GM12878 (cell line): ENCODE data around the gene SMIM27.

Experiments
- PBX3 ChIP-seq: IDR thresholded peaks from 2 replicates; pipeline ENCODE4 v1.6.1; 2011; ENCODE audit warnings: mild to moderate bottlenecking, low read depth, low read length, moderate library complexity; ENCODE audit not compliant: insufficient replicate concordance
- POLR2A ChIP-seq: IDR thresholded peaks from 2 replicates; pipeline ENCODE4 v1.6.1; 2011; ENCODE audit warnings: low read depth, mild to moderate bottlenecking, low read length
- REST ChIP-seq: IDR thresholded peaks from 2 replicates; pipeline ENCODE4 v1.6.1; 2012; ENCODE audit warnings: mild to moderate bottlenecking, low read depth, low read length
- TCF12 ChIP-seq: IDR thresholded peaks from 2 replicates; pipeline ENCODE4 v1.6.1; 2011; ENCODE audit warnings: low read depth, mild to moderate bottlenecking, low read length

DNA sequence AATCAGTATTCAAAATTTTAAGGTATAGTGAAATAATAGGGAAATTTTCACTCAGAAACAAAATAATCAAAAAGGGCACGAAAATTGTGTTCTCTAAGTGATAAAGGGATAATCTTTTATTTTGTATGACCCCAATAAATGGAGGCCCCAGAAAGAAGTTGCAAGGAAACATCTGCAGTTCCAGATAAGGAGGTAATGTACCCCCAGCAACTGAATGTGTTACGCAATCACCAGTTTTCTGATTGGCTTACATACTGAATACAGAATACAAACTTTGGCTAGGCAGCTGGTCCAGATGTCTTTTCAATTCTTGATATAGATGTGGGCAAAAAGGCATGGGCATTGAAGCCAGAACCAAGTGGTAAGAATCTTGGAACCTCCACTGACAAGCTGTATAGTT lies 2.0 kb downstream of the SMIM27 start:
- TF ChIP-seq POLR2A (no peak), PBX3 (no peak), TCF12 (no peak), REST (no peak)
